GM12801 (cell line): ENCODE data around the gene FAM20B.

ENCODE experiments used
- CTCF ChIP-seq: IDR thresholded peaks from one replicate; pipeline ENCODE4 v1.5.1; 2011; ENCODE audit warnings: control low read depth; ENCODE audit not compliant: insufficient read length; ENCODE audit errors: extremely low read depth

FAM20B gene

DNA sequence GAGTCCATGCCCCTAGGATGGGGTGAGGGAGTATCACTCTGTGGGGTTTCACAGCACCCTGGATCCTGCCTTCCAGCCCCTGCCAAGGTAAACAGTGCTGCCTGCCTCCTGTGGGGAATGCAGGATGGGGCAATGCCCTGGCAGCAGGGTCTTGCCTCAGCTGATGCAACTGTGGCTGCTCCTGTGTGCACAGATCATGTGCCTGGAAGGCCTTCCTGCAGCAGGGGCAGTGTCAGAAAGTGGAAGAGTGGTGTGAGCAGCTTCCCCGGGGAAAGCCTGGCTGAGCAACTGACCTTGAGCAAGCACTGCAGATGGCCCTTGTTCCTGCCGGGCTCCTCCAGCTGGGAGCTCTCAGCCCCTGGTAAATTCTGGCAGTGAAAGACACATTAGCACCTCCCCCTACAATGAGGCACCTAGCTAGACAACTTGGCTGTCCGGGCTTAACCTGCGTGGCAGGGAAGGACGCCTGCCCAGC, 66.0 kb downstream of the FAM20B start:
- no peak for TF ChIP-seq CTCF

DNA sequence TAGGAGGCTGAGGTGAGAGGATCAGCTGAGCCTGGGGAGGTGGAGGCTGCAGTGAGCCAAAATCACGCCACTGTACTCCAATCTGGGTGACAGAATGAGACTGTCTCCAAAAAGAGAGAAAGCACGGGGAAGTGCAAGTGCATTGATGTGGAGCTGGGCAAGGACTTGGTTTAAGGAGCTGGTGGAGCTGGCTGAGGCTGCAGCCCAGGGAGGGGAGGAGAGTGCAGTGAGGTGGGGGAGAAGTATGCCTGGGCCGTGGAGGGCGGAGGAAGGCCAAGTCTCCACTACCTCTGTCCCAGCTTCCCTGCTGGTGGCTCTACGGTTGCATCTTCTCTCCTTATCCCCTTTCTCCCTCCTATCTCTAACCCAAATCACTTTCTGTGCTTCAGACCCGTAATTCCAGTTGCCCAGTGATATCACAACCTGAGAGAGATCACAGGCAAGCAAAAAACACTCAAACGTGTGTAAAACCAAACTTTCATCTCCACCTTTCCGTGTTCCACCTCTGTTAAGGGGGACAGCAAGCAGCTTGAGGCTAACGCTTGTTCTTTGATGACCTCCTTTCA, 67.3 kb downstream of the FAM20B start:
- TF ChIP-seq CTCF, result no peak

- TF ChIP-seq CTCF, result no peak
Measured at GRCh38 chr1:179094818-179095217, 69.1 kb downstream of the FAM20B start.

- no peak for TF ChIP-seq CTCF
Measured at GRCh38 chr1:179095377-179095776, 69.7 kb downstream of the FAM20B start.

DNA sequence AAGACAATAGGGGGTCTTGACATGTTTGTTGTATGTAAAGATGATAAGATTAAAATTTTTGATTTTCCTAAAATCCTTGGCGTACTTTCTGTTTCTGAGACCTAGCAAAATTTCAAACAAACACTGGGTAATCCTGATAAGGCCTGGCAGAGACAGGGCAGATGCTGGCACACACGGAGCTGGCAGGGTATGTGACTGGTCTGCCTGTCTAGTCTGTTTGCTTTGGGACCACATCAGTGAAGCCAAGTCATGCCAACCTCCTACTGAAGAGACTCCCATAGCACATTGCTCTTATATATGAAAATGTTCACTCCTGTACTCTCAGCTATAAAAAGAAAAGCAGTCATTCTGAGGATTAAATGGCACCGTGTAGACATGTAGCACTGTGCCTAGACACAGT, 70.2 kb downstream of the FAM20B start:
- TF ChIP-seq CTCF, result no peak

- no peak for TF ChIP-seq CTCF
Measured at GRCh38 chr1:179099891-179100290, 74.2 kb downstream of the FAM20B start.

GRCh38 chr1:179101566-179101965, 75.9 kb downstream of the FAM20B start:
- TF ChIP-seq CTCF, result no peak
